Muscle of back (tissue), 11 donors: ENCODE results near the gene TMUB1. TPM values are rescaled to one million over a fixed set of nuclear protein-coding genes. Genes with fewer than 3 reads are reported as not detected.
A peak's percentile ranks its signal among the peaks of the same experiment; 100 is the strongest.

Experiments
- DNase-seq, 3 donors: peaks; one replicate each; pipeline versions ENCODE4 v3.0.0 to v3.0.0-alpha.2; 2013
- polyA plus RNA-seq, 10 donors: library from polyadenylated mRNA; unstranded; fragments of 120-200 nt; gene quantifications; one replicate each; pipeline ENCODE4 v1.2.1, GENCODE V29; 2013; ENCODE audit not compliant: insufficient read length in 10 of 10

The TMUB1 gene
- polyA plus RNA-seq, 10 donors = 25.3 to 43.1 (median 29.8) TPM

DNA sequence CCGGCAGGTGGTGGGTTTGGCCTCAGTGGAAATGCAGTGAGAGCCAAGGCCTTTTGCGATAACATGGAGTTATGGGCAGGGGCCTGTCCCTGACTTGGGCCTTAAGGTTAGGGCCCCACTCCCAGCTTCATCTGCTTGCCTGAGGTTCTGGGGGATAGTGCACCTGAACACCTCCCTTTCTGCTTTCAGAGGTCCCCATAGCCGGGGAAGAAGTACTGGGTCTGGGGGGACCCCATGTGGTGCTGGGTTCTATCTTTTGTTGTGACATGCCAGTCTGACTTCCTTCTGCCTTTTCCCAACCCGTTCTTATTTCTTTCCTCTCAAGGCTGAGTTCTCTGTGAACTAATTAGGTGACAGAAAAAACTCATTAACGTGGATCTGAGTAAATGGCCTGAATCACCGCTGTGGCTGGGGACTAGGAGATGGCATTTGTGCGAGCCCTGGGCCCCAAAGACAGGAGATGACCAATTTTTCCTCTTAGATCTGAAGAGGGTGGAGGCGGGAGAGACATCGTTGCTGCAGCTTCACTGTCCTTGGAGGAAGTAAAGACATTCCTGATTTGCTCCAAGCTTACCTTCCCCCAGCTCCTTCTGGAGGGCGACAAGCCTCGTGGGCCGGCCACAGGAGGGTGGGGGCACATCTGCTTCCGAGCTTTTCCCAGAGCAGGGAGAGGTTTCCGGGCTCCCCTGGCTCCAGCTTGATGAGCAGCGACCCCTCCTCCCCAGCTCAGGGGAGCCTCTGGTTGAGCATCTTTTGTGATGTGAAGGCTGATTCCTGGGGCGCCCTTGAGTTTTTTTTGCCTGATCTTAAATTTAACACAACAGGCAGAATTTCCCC is 4.9 kb upstream of the TMUB1 start:
- DNase-seq = no peak

DNA sequence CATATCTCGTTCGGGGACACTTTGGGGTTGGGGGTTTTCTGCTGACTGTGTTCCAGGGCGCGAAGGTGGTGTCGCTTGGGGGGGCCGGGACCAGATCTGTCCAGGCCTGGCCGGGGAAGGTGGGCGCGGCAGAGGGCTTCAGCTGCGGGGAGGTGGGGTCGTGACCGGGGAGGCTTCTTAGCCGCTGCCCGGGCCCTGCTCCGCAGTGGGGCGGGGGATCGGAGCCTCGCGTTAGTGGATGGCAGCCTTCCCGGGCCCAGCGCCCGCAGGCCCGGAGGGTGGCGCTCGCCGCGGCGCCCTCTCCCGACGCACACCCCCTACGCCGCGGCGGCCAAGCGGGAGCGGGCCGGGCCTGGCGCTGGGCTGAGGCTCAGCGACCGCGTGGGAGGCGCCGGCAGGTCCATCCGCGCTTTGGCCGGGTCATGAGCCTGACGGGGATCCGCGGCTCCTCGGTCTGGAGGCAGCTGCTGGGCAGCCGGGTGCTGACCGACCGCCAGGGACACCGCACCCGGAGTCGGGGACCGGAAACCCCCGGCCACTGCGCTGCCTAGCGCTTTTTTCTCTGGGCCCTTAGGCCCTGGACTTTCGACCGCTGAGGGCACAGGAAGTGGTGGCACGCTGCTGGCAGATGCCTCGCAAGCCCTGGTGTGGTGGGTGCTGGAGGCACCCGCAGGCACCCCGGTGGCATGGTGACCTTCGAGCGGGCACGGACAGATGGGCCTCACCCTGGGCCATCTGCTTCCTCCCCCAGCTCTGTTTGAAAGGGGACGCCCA is 4.1 kb upstream of the TMUB1 start:
- DNase-seq = peak in 2 of 3 donors; percentile 62 to 79

DNA sequence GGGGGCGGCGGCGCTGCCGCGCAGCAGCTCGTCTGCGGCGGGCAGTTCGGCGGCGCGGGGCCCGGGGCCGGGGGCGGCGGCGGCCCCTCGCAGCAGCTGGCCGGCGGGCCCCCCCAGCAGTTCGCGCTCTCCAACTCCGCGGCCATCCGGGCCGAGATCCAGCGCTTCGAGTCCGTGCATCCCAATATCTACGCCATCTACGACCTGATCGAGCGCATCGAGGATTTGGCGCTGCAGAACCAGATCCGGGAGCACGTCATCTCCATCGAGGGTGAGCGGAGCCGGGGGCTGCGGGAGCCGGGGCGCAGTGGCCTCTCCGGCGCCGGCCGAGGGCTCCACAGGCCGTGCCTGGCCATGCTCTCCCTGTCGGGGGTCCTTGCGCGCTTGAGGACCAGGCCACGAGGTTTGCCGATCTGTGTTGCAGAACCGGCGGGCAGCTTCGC is 3.5 kb upstream of the TMUB1 start:
- no peak for DNase-seq

DNA sequence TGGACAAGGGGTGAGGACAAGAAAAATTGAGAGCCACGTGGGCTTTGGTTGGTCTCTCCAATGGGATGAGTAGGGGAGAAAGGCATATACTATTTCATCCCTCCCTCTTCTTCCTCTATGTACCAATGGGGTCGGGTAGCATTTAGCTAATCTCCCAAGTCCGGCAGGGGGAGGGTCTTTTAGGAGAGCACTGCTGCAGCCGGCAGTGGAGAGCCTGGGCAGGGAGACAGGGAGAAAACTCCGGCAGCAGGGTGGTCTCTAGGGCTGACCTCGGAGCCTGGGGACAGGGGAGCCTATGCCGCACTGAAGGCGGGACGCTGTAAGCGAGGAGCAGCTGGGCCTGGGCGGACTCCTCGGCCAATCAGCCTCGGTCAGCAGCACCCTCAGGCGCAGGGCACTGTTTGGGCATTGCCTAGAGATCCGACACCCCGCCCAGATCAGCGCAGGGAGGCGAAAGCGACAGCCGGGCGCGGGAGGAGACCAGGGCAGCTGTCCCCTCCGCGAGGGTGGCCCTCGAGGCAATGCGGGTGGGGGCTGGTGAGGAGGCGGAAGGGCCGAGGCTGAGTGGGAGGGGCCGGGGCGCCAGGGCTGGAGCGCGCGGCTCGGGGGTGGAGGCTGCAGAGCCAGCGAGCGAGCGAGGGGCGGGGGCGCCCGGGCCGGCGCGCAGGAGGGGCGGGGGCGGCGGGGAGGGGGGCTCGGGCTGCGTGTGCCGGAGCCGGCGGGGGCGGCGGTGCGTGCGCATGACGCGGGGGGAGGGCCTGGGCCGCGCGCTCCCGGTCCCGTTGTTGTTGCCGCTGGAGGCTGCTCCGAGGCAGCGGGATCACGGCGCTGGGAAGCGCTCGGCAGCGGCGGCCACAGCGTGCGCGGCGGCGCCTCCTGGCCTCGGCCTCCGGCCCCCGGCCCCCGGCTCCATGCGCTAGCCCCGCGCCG is 2.7 kb upstream of the TMUB1 start, which contains the start of gene AGAP3:
Gene AGAP3, plus strand, starts transcription at position 785 of the 930 bp plus-strand sequence. CDS start 267 bp downstream, outside the sequence.
- DNase-seq = peak; percentile 83 to 95 (median 90)

DNA sequence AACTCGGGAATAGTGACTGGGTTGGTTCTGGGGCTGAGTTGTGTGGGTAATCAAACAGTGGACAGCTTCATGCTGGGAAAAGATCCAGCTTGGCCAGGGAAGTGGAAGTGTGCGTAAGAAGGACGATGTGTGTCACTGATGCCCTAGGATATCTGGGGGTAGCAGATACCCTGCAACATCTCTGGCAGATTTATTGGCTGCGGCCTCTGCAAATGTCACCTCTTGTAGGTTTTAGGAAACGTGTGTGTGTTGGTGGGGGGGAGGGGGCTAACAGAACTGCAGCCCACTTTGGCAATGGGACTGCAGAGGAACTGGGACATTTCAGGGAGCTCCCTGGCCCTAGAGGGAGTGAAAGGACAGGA is 2.0 kb upstream of the TMUB1 start:
- DNase-seq = no peak

DNA sequence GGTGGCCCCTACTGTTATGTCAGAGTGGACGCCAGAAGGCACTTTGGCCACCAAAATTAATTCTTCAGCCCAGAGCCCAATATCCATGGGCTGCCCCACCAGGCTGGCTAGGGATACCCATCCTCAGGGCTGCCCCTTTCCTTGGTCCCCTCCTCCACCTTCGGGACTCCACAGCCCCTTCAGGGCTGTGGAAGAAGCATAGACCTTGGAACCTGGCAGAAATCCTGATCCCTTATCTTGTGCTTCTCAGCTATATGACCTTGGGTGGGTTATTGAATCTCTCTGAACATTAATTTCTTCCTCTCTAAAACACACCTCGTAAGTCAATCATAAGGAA is 499 bp upstream of the TMUB1 start:
- no peak for DNase-seq

DNA sequence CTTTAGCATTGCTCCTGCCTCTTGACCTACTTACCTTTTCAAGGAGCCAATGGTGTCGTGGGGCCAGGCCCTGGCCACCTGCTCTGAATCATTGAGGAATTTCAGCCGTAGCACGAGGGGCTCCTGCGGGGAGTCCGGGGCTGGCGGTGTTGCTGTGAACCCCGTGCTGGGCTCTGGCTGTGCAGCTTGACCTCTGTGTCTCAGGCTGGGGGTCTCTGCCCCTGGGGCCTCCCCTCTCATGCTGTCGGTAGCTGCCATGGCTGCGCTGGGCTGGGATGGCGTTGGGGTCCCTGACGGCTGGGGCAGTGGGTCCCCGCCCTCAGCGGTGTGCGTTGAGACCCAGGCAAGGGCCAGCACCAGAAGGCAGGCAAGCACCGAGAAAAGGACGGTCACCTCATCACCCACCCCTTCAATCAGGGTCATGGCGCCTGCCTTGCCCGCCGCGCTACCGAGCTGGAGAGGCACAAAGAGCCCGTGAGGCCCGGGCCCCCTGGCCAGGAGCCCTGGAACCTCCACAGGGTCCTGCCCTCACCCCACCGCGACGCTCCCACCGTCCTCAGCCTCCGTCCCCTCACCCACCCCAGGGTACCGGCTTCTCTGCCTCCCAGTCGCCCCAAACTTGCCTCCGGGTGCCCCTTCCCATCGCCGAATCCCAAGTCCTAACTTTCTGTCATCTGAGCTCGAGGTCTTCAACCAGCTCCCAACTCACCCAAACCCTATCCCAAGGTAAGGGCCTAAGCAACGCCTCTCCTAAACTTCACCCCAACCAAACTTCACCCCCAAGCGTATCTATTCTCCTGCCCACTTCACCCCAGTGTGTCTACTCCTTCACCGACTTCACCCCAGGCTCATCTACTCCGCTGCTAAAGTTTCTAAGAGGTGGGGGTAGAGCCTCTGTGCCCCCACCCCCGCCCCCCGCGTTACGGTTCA is 887 bp downstream of the TMUB1 start:
- DNase-seq = no peak

DNA sequence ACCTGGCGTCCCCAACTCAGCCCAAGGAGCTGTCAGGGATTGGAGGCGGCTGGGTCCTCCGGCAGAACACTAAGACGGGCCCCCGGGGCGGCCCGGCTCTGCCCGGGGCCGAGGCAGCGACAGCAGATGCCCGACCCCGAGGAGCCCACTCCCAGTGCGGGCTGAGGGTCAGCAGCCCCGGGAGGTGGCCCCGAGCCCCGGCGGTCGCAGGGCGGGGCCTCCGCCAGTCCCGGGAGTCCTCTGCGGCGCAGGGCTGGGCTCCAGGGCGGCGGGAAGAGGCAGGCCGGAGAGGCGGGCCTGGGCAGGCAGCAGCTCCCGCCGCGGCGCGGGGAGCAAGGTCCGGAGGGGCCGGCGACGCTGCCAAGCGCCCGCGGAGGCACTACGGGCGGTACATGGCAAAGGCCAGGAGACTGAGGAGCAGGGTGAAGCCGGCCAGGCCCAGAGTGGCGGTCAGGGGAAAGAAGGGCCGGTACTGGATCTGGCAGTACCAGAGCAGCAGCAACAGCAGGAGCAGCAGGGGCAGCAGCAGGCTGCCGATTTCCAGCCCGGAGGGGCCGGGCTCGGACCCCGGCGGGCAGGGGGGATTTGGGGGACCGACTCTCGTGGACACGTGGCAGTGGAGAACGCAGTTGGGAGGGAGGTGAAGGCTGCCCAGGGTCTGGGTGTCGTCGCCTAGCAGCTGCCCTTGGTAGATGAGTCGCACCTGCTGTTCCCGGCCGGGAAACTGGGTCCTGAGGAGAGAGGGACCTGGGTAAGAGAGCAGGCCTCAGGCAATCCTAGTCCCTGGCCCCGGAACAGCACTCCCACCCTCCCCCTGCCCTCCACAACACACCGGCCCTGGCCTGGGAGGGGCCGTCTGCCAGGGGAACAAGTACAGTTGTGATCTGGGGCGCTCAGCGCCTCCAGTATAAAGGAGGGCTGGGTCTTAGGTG is 1.9 kb downstream of the TMUB1 start:
- DNase-seq = peak in 1 of 3 donors; percentile 53

DNA sequence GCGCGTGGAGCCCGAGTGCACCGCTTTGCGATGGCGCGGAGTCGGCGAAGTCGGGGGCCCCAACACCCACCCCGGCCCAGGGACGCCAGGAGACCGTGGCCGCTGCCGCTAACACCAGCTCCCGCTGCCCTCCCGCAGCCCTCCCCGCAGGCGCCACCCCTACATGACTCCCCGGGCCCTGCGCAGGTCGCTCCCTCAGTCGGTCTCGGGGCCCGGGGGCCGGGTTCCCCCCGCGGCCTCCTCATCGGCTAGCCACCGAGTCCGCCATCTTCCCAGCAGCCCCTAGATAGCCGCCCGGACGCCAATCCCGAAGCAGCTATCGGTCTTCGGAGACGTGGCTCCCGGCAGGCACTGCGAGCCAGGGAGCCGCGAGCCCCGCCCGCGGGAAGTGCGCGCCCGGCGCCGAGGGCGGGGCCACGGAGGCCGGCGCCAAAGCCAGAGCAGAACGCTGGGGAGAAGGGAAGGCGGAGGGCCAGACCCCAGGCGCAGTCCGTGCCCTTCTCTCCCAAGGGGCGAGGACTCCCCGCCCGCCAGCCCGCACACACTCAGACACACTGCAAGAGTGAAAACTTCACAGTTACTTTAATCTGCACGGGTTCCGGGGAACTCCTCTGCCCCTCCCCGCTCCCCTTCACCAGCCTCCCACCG is 2.6 kb downstream of the TMUB1 start, which contains the start of gene FASTK:
Gene FASTK, minus strand, starts transcription at position 288 of the 648 bp plus-strand sequence. Its CDS starts 43 bp downstream, at position 245.
- peak; percentile 93 to 97 (median 93) for DNase-seq

DNA sequence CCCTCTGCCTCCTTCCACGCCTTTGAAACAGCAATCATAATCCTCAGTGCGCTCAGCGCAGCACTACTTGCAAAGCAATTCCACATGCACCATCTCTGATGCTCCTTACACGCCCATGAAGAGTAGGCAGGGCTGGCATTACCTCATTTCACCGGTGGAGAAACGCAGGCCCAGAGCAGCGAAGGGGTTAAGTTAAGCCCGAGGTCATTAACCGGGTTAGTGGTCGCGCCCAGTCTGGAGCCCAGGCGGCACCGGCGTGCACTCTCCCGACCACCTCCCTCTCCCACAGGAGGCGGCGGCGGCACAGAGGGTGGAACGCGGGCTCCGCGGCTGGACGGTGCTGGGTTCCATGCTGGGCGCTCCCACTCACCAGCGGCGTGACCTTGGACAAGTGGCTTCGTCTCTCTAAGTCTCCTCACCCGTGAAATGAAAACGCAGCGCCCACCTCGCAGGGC is 3.2 kb downstream of the TMUB1 start:
- peak in 1 of 3 donors; percentile 53 for DNase-seq

DNA sequence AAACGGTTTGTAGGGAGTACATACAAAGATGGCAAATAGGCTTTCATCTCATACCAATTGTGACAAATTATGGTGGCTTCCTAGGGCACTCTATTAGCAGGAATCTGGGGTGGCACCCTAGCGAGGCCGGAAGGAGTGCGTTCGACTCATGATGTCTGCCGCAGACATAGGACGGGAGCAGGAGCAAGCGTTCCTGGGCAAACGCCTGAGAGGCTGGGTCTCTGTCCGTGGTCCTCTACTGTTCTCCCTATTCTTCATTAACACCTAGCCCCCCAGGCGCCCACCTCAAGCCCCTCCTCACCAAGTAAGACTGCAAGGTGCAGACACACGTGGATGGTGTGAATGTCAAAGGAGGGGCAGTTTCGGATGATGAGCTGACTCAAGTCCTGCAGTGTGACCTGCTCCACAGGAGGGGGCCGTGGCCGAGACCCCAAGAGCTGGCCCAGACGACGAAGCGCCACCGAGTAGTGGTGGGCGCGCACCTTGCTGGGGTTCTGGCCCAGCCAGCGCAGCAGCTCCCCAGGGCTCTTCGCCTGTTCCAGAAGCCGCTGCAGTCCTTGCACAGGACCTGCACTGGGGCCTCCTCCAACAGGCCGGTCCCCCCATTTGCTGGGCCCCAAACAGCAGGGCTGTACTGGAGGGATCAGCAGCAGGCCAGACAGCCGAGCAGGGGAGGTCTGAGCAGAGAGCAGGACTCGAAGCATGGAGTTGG is 3.9 kb downstream of the TMUB1 start:
- no peak for DNase-seq

DNA sequence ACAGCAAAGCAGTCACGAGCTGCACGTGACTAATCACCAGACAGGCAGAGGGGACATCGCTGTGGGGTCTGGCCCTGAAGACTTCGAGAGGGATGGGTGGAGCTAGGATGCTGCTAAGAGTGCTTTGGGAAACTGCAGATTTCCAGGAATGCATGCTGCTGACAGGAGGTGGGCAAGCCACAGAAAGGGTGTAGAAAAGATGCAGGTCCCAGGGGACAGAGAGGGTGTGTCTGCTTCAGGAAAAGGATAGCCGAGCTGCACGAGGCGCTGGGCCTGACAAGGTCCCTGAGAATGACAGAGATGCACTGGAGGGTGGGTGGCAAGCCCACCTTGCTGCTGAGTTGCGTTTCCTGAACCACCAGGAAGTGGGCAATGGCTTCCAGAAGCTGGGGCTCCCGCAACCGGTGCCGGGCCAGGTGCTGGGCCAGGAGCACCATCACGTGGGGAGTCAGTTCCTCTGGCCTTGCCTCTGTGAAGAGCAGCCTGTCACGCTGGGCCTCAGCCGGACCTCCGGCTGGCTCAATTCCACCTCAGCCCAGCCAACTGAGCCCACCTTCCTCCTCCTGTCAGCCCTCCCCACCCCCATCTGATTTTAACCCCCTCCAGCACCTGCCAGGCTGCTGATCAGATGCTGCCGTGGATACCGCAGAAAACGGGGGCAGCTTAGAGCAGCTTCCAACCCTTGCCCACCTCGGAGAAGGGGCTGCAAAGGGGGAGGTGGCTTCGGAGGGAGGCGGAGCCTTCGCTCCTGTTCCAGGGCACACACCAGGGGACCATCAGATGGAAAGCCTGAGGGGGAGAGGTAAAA is 4.9 kb downstream of the TMUB1 start:
- peak in 1 of 3 donors; percentile 57 for DNase-seq

DNA sequence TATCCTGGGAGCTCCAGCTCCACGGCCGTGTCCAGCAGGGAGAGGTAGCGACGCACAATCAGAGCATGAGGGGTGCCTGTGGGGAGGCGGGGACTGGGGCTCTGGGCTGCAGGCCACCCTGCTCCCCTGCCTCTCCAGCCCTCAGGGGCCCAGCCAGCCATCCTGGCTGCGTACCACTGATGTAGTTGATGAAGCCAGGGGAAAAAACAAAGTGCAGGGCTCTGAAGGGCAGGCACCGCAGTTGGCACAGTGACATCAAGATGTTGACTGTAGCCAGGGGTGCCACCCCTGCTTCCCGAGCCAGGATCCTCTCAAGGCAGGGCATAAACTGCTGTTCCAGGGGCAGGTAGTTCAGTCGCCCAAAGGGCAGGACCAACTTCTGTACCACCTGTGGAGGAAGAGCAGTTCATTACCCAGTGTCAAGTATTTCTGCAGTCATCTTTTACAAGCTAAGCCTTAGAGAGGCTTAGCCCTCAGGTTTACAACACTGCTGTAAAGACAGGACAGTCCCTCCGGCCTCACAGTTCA is 5.5 kb downstream of the TMUB1 start:
- no peak for DNase-seq

DNA sequence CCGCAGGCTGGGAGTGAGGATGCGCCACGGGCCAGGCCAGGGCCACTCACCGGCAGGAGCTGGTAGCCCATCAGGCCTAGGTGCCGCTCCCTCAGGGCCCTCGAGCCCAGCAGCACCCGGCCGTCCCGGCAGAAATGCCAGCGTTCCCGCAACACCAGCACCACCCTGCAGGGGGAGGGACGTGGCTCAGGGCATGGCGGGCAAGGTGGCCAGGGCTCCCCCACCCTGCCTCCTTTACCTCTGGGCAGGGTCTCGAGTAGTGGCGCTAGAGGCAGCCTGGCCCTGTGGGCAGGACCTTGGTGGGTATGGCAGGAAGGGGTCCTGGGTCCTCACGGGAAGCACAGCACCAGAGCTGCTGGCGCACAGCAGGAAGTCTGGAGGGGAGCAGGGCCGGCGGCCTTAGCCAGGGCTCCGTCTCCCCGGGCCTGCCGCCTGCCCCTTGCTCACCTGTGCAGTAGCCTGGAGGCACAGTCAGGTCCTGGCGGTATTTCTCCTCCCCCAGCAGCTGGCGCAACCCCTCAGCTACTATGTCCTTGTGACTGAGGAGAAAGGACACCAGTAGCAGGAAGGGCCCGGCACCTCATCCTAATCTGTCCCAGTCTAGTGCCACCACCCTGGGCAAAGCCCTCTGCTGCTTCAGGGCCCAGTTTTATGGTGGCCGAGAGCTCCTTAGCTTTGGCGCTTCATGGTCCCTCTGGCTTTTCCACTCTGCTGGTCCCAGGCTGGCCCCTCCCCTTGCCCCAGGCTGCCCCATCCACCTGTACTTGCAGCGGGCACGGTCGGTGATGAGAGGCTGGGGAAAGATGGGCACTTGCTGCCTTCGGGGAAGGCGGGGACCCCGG is 6.2 kb downstream of the TMUB1 start:
- no peak for DNase-seq

DNA sequence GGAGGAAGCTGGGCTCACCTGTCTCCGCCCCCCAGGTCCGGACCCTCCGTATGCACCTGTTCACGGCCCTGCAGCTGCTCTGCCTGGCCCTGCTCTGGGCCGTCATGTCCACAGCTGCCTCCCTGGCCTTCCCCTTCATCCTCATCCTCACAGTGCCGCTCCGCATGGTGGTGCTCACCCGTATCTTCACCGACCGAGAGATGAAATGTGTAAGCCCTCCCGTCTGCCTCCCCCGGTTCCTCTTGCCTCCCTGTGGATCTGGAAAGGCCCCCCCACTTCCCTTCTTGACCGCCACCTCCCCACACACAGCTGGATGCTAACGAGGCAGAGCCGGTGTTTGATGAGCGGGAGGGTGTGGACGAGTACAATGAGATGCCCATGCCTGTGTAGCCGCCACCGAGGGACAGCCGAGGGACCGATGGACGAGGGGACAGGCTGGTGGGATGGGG is 7.3 kb downstream of the TMUB1 start:
- DNase-seq = no peak

DNA sequence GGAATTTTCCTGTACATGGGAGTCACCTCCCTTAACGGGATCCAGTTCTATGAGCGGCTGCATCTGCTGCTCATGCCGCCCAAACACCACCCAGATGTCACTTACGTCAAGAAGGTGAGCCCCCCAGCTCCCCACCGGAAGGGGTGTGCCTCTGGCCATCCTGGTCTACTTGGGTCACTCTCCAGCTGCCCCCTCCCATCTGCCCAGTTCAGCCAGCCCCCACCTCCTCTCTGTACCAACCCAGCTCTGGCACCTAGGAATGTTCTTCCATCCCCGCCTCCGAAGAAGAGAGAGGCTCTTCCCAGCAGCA is 7.7 kb downstream of the TMUB1 start:
- DNase-seq = no peak
